OCI-LY3 (cell line): ENCODE data around the gene FBXO11.

ENCODE experiments used
- CTCF ChIP-seq: fragments of 200-600, 300-600 bp; sonication (generic); IDR thresholded peaks from 2 replicates; pipeline ENCODE4 v1.5.1; 2014; ENCODE audit warnings: antibody characterized with exemption, low read length, low read depth
- EZH2phosphoT487 ChIP-seq: fragments of 200-600 bp; shearing (Covaris generic); IDR thresholded peaks from 2 replicates; pipeline ENCODE4 v1.6.1; 2018; ENCODE audit warnings: antibody characterized with exemption, mixed run types, low read depth

GRCh38 chr2:47843407-47843806 lies 62.9 kb downstream of the FBXO11 start:
- TF ChIP-seq CTCF (no peak), EZH2phosphoT487 (no peak)
